GM12878 (cell line): ENCODE data around the gene MT1G.

ENCODE experiments used
- ESRRA ChIP-seq: IDR thresholded peaks from 2 replicates; pipeline ENCODE4 v1.6.1; 2012; ENCODE audit warnings: mild to moderate bottlenecking, low read length, improper control_type of control experiment
- NBN ChIP-seq: fragments of 450-650 bp; IDR thresholded peaks from 2 replicates; pipeline ENCODE4 v1.6.1; 2016
- NFIC ChIP-seq: IDR thresholded peaks from 2 replicates; pipeline ENCODE4 v1.6.1; 2012; ENCODE audit warnings: low read depth, mild to moderate bottlenecking, inconsistent platforms, low read length, moderate library complexity
- POLR2AphosphoS5 ChIP-seq: IDR thresholded peaks from 2 replicates; pipeline ENCODE4 v1.6.1; 2011; ENCODE audit warnings: mild to moderate bottlenecking, low read length, inconsistent platforms
- SRF ChIP-seq, 2 experiments: IDR thresholded peaks; 2 replicates each; pipeline ENCODE4 v1.6.1; 2011; ENCODE audit warnings: low read depth in 2 of 2, low read length in 2 of 2, mild to moderate bottlenecking in 1 of 2, moderate library complexity in 1 of 2
- TF ChIP-seq, protein P1 (sequence below), 3 experiments: IDR thresholded peaks in 2 of 3; conservative IDR thresholded peaks in 1 of 3; 2 replicates each; pipeline ENCODE4 v1.5.1; 2011; ENCODE audit warnings: low read depth in 3 of 3, low read length in 3 of 3, mild to moderate bottlenecking in 3 of 3, control low read depth in 2 of 3, moderate library complexity in 2 of 3, inconsistent platforms in 1 of 3, mixed read lengths in 1 of 3; ENCODE audit not compliant: control insufficient read depth in 2 of 3, insufficient read depth in 1 of 3; ENCODE audit errors: extremely low read depth in 1 of 3
- TF ChIP-seq, protein P2 (sequence below): IDR thresholded peaks from 2 replicates; pipeline ENCODE4 v1.6.1; 2012; ENCODE audit warnings: low read depth, low read length, improper control_type of control experiment
- TF ChIP-seq, protein P3 (sequence below): IDR thresholded peaks from 2 replicates; pipeline ENCODE4 v1.6.1; 2011; ENCODE audit warnings: low read depth, low read length, improper control_type of control experiment, borderline replicate concordance
- TF ChIP-seq, protein P4 (sequence below): fragments of 150-350 bp; IDR thresholded peaks from 2 replicates; pipeline ENCODE4 v1.6.1; 2016; ENCODE audit warnings: low read depth, low read length

DNA sequence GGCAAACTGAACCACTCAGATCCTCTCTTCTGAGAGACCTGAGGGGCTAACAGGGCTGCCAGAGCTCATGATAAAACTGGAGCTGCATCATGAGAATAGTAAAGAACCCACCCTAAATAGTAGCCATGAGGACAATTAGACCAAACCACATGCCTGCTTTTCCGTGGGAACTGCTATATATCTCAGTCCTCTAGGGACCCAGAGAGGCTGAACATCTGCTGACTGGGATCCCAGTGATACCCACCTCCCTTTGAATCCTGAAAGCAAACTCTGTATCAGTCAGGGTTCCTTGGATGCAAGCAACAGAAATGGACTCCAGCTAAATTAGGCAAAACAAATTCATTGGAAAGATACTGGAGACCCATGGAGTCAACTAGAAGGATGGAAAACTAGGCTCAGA lies 20.9 kb upstream of the MT1G start:
- TF ChIP-seq NBN (no peak), SRF (IDR thresholded peaks at IDR 0.05; ENCODE audit: low read depth in 2 of 2, low read length in 2 of 2) (no peak), POLR2AphosphoS5 (no peak), ESRRA (no peak), NFIC (no peak)
- TF ChIP-seq, protein P1, sequence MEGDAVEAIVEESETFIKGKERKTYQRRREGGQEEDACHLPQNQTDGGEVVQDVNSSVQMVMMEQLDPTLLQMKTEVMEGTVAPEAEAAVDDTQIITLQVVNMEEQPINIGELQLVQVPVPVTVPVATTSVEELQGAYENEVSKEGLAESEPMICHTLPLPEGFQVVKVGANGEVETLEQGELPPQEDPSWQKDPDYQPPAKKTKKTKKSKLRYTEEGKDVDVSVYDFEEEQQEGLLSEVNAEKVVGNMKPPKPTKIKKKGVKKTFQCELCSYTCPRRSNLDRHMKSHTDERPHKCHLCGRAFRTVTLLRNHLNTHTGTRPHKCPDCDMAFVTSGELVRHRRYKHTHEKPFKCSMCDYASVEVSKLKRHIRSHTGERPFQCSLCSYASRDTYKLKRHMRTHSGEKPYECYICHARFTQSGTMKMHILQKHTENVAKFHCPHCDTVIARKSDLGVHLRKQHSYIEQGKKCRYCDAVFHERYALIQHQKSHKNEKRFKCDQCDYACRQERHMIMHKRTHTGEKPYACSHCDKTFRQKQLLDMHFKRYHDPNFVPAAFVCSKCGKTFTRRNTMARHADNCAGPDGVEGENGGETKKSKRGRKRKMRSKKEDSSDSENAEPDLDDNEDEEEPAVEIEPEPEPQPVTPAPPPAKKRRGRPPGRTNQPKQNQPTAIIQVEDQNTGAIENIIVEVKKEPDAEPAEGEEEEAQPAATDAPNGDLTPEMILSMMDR (IDR thresholded peaks at IDR 0.05 in 2 of 3, conservative IDR thresholded peaks at IDR 0.05 in 1 of 3; ENCODE audit: control insufficient read depth in 2 of 3, extremely low read depth in 1 of 3, insufficient read depth in 1 of 3, low read depth in 3 of 3, low read length in 3 of 3), result no peak
- TF ChIP-seq, protein P2, sequence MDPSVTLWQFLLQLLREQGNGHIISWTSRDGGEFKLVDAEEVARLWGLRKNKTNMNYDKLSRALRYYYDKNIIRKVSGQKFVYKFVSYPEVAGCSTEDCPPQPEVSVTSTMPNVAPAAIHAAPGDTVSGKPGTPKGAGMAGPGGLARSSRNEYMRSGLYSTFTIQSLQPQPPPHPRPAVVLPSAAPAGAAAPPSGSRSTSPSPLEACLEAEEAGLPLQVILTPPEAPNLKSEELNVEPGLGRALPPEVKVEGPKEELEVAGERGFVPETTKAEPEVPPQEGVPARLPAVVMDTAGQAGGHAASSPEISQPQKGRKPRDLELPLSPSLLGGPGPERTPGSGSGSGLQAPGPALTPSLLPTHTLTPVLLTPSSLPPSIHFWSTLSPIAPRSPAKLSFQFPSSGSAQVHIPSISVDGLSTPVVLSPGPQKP, result no peak
- TF ChIP-seq, protein P3, sequence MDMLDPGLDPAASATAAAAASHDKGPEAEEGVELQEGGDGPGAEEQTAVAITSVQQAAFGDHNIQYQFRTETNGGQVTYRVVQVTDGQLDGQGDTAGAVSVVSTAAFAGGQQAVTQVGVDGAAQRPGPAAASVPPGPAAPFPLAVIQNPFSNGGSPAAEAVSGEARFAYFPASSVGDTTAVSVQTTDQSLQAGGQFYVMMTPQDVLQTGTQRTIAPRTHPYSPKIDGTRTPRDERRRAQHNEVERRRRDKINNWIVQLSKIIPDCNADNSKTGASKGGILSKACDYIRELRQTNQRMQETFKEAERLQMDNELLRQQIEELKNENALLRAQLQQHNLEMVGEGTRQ, result no peak
- TF ChIP-seq, protein P4, sequence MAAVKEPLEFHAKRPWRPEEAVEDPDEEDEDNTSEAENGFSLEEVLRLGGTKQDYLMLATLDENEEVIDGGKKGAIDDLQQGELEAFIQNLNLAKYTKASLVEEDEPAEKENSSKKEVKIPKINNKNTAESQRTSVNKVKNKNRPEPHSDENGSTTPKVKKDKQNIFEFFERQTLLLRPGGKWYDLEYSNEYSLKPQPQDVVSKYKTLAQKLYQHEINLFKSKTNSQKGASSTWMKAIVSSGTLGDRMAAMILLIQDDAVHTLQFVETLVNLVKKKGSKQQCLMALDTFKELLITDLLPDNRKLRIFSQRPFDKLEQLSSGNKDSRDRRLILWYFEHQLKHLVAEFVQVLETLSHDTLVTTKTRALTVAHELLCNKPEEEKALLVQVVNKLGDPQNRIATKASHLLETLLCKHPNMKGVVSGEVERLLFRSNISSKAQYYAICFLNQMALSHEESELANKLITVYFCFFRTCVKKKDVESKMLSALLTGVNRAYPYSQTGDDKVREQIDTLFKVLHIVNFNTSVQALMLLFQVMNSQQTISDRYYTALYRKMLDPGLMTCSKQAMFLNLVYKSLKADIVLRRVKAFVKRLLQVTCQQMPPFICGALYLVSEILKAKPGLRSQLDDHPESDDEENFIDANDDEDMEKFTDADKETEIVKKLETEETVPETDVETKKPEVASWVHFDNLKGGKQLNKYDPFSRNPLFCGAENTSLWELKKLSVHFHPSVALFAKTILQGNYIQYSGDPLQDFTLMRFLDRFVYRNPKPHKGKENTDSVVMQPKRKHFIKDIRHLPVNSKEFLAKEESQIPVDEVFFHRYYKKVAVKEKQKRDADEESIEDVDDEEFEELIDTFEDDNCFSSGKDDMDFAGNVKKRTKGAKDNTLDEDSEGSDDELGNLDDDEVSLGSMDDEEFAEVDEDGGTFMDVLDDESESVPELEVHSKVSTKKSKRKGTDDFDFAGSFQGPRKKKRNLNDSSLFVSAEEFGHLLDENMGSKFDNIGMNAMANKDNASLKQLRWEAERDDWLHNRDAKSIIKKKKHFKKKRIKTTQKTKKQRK, result no peak
